SU-DHL-6 (cell line): Measurements from ENCODE around the gene PITPNB.

Source experiments
- H2AFZ ChIP-seq: fragments of 200-600 bp; sonication (generic); 2 replicates; pipeline ENCODE4 v1.6.1; 2014; ENCODE audit warnings: low read depth, mild to moderate bottlenecking, moderate library complexity, mixed read lengths, antibody characterized with exemption, low read length; ENCODE audit not compliant: severe bottlenecking
- H3F3A ChIP-seq: fragments of 200-600 bp; shearing (Covaris generic); 2 replicates; pipeline ENCODE4 v1.6.0; 2016; ENCODE audit warnings: antibody characterized with exemption, mild to moderate bottlenecking; ENCODE audit not compliant: insufficient read depth
- H3K27ac ChIP-seq: fragments of 200-600 bp; sonication (generic); 2 replicates; pipeline ENCODE4 v1.5.1; 2016; ENCODE audit warnings: low read depth, mild to moderate bottlenecking, low read length, moderate library complexity, mixed read lengths
- H3K27me3 ChIP-seq: fragments of 200-600 bp; sonication (generic), shearing (Covaris generic); 2 replicates; pipeline ENCODE4 v1.6.0; 2014; ENCODE audit warnings: mild to moderate bottlenecking, low read length
- H3K36me3 ChIP-seq: fragments of 200-600 bp; sonication (generic); 2 replicates; pipeline ENCODE4 v1.6.1; 2014; ENCODE audit warnings: mild to moderate bottlenecking, low read length, mixed read lengths
- H3K4me2 ChIP-seq: fragments of 300-600, 200-600 bp; shearing (Covaris generic), sonication (generic); 2 replicates; pipeline ENCODE4 v1.6.0; 2014; ENCODE audit warnings: low read length, low read depth, mild to moderate bottlenecking; ENCODE audit not compliant: poor library complexity, severe bottlenecking
- H3K4me3 ChIP-seq: fragments of 200-600 bp; sonication (generic); 2 replicates; pipeline ENCODE4 v1.5.1; 2014; ENCODE audit warnings: antibody characterized with exemption, low read length, mild to moderate bottlenecking, mixed read lengths; ENCODE audit not compliant: insufficient read depth, poor library complexity, severe bottlenecking
- H3K79me2 ChIP-seq: fragments of 200-600 bp; sonication (generic); 2 replicates; pipeline ENCODE4 v1.6.1; 2014; ENCODE audit warnings: mild to moderate bottlenecking, low read length, moderate library complexity; ENCODE audit not compliant: insufficient read depth
- H3K9ac ChIP-seq: fragments of 200-600 bp; sonication (generic); 2 replicates; pipeline ENCODE4 v1.7.0; 2014; ENCODE audit warnings: mild to moderate bottlenecking, low read length
- H3K9me2 ChIP-seq: fragments of 200-600 bp; sonication (generic); replicated peaks from 2 replicates; pipeline ENCODE4 v1.6.1; 2014; ENCODE audit warnings: low read length; ENCODE audit not compliant: insufficient read depth
- H3K9me3 ChIP-seq: fragments of 200-600 bp; sonication (generic); 2 replicates; pipeline ENCODE4 v1.6.1; 2014; ENCODE audit warnings: low read length, mixed read lengths; ENCODE audit not compliant: insufficient read depth
- H4K20me1 ChIP-seq: fragments of 200-600 bp; sonication (generic); 2 replicates; pipeline ENCODE4 v1.6.1; 2014; ENCODE audit warnings: low read depth, mild to moderate bottlenecking, antibody characterized with exemption, low read length, moderate library complexity, mixed read lengths
- CTCF ChIP-seq: fragments of 200-600 bp; sonication (generic); IDR thresholded peaks from one replicate; pipeline ENCODE4 v1.5.1; 2017; ENCODE audit warnings: antibody characterized with exemption, mild to moderate bottlenecking, low read length, moderate library complexity; ENCODE audit not compliant: insufficient read depth, poor library complexity, severe bottlenecking
- EZH2phosphoT487 ChIP-seq: fragments of 200-600 bp; sonication (generic), shearing (Covaris generic); conservative IDR thresholded peaks from 2 replicates; pipeline ENCODE4 v1.6.1; 2018; ENCODE audit warnings: mild to moderate bottlenecking, antibody characterized with exemption, low read length, moderate library complexity, mixed read lengths

PITPNB gene

GRCh38 chr22:27809700-27810608 lies 109.1 kb downstream of the PITPNB start:
- H3K9me3 ChIP-seq = no peaks in the 10 kb centered on the region
- H3K27me3 ChIP-seq = no peaks in the 10 kb centered on the region
- TF ChIP-seq CTCF (no peak), EZH2phosphoT487 (no peak)
- no peak overlapping the region for H2AFZ ChIP-seq
- H3K9ac ChIP-seq = no peak overlapping the region
- H3K4me3 ChIP-seq = no peak overlapping the region
- no peaks in the 10 kb centered on the region for H3K9me2 ChIP-seq
- H3K36me3 ChIP-seq = no peaks in the 10 kb centered on the region
- no peaks in the 10 kb centered on the region for H4K20me1 ChIP-seq
- H3F3A ChIP-seq = no peaks in the 10 kb centered on the region
- no peak overlapping the region for H3K4me2 ChIP-seq
- no peak overlapping the region for H3K27ac ChIP-seq
- no peaks in the 10 kb centered on the region for H3K79me2 ChIP-seq

- Histone ChIP-seq H3K79me2 (no peaks in the 10 kb centered on the region), H2AFZ (no peak overlapping the region), H3F3A (no peaks in the 10 kb centered on the region), H3K9me3 (no peaks in the 10 kb centered on the region), H3K4me2 (no peak overlapping the region), H3K4me3 (no peak overlapping the region), H3K27ac (no peak overlapping the region), H3K36me3 (no peaks in the 10 kb centered on the region), H3K27me3 (no peaks in the 10 kb centered on the region), H4K20me1 (no peaks in the 10 kb centered on the region), H3K9ac (no peak overlapping the region), H3K9me2 (no peaks in the 10 kb centered on the region)
- TF ChIP-seq EZH2phosphoT487 (no peak), CTCF (no peak)
These were observed 109.8 kb downstream of the PITPNB start for GRCh38 chr22:27809226-27809603.

DNA sequence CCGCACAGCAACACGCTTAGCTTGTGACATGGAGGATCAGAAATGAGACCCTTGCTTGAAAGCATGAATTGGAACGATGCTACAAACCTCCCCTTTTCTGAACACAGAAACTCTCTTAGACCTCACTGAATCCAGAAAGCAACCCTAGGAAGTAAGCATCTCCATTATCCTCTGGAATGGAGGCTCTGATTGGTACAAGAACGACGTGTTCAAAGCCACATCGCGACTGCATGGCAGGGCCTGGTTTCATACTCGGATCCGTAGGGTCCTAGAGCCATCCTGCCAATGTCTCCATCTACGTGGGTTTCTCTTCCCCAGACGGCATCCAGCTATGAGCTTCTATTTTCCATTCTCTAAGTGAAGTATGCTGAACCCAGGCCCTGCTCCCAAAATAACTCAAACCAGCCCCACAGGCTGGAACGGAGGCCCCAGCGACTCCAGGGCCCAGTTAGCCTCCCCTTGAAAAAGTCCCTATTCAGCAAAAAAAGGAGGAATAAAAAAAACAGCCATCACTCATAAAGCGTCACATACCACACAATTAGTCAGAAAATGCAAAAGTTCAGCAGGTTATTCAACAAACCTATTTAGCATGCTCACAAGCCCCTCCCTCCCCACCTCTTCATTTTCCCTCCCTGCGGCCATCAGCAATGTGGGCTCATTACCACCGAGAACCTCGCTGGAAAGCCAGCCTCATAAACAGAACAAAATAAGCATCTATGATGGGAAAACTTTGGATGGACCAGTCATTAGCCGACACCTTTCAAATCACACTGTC lies 110.4 kb downstream of the PITPNB start:
- Histone ChIP-seq H3K9ac (no peak overlapping the region), H3K27me3 (no peaks in the 10 kb centered on the region), H2AFZ (no peak overlapping the region), H3K27ac (no peak overlapping the region), H3F3A (no peaks in the 10 kb centered on the region), H3K4me3 (no peak overlapping the region), H3K9me2 (no peaks in the 10 kb centered on the region), H3K36me3 (no peaks in the 10 kb centered on the region), H3K79me2 (no peaks in the 10 kb centered on the region), H3K4me2 (no peak overlapping the region), H4K20me1 (no peaks in the 10 kb centered on the region), H3K9me3 (no peaks in the 10 kb centered on the region)
- TF ChIP-seq EZH2phosphoT487 (no peak), CTCF (no peak)
